ENCODE measurements around the gene INTS2. TPM values are rescaled to one million over a fixed set of nuclear protein-coding genes. Genes with fewer than 3 reads are reported as not detected.

INTS2 gene
- total RNA-seq, 2 donors from 2014 or later, result 10.9 to 12.2 TPM

DNA sequence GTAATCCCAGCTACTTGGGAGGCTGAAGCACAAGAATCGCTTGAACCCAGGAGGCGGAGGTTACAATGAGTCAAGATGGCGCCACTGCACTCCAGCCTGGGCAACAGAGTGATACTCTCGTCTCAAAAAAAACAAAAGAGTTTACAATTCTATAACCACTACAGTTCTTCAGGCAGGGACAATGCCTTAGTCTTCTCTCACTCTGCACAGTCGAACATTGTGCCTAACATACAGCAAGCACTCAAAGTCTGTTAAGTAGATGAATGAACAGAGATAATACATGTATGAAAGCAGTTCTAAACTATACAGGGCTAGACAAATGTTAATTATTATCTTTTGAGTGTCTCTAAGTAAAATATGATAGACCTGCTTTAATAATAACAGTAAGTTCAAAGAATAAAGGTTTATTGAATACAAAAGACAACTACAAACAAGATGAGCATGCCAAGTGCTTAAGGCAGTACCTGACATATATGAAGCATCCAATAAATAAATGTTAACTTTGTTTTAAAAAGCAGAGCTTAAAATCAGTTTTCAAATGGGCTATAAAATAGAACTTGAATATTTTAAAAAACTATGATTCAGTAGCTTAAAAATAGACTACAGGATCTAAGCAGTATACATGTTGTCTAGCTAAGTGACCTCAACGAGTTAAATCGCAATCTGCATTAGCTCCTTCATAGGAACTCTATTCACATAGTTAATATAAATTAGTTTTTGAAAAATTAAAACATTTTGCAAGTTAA lies 19.3 kb downstream of the INTS2 start:
- Histone ChIP-seq H3K27me3 (no peaks in the 10 kb centered on the region), H3K9ac (ENCODE audit: low read depth in 2 of 2, low read length in 2 of 2) (no peak overlapping the region), H3K9me3 (no peaks in the 10 kb centered on the region), H3K4me3 (no peak overlapping the region), H3K4me1 (no peaks in the 10 kb centered on the region), H3K27ac (no peak overlapping the region), H3K36me3 (no peaks in the 10 kb centered on the region)
- intact Hi-C loops (cut with DNase I), result no loop called here
- TF ChIP-seq, protein P1, sequence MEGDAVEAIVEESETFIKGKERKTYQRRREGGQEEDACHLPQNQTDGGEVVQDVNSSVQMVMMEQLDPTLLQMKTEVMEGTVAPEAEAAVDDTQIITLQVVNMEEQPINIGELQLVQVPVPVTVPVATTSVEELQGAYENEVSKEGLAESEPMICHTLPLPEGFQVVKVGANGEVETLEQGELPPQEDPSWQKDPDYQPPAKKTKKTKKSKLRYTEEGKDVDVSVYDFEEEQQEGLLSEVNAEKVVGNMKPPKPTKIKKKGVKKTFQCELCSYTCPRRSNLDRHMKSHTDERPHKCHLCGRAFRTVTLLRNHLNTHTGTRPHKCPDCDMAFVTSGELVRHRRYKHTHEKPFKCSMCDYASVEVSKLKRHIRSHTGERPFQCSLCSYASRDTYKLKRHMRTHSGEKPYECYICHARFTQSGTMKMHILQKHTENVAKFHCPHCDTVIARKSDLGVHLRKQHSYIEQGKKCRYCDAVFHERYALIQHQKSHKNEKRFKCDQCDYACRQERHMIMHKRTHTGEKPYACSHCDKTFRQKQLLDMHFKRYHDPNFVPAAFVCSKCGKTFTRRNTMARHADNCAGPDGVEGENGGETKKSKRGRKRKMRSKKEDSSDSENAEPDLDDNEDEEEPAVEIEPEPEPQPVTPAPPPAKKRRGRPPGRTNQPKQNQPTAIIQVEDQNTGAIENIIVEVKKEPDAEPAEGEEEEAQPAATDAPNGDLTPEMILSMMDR (IDR thresholded peaks at IDR 0.05), result no peak
- no peak for DNase-seq

DNA sequence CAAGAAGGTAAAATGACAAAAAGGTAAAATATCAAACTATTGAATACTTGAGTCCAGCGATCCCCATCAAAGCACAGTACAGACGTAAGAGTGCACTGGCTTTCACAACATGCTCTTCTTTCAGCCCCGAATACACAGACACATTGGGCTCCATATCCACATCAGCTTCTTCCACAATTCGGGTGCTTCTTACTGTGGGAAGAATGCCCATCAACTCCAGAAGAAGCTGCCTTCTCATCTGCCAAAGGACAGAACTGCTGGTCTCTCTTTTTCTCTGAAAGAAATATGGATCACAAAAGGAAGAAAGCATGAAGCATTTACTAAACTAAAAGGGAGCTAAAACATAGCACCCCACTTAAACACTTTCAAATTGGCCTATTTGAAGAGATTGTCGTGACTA lies 20.4 kb downstream of the INTS2 start:
- H3K4me1 ChIP-seq, result no peaks in the 10 kb centered on the region
- no peaks in the 10 kb centered on the region for H3K9me3 ChIP-seq
- H3K36me3 ChIP-seq, result no peaks in the 10 kb centered on the region
- H3K27me3 ChIP-seq, result no peaks in the 10 kb centered on the region
- no peak overlapping the region for H3K27ac ChIP-seq
- intact Hi-C loops (cut with DNase I), result no loop called here
- no peak overlapping the region for H3K4me3 ChIP-seq
- no peak overlapping the region for H3K9ac ChIP-seq (ENCODE audit: low read depth in 2 of 2, low read length in 2 of 2)
- TF ChIP-seq, protein P1 (IDR thresholded peaks at IDR 0.05), result no peak
- no peak for DNase-seq

DNA sequence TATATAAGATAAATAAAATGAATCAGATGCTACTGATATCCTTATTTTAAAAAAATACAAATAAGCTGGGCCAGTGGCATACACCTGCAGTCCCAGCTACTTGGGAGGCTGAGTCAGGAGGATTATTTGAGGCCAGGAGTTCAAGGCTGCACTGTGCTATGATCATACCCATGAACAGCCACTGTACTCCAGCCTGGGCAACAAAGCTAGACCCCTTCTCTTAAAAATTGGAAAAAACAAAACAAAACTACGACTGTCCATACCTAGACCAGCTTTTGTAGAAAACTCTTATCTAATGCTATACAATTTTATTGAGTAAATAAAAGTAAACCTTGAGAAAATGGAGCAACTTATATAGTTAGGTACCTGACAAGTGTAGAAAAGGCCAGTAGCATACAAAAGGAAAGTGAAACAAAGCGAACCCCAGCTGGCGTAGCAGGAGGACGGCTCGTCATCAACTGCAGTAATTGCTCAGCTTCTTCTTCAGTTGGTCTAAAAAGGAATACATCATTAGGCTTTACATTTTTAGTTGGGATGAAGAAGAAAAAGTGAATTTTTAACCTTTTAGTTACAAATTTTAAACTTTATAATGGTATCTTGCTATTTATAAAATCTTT lies 23.6 kb downstream of the INTS2 start:
- no peak for DNase-seq
- H3K36me3 ChIP-seq, result no peaks in the 10 kb centered on the region
- no peak overlapping the region for H3K27ac ChIP-seq
- H3K4me1 ChIP-seq, result no peaks in the 10 kb centered on the region
- no peaks in the 10 kb centered on the region for H3K27me3 ChIP-seq
- no peak overlapping the region for H3K9ac ChIP-seq (ENCODE audit: low read depth in 2 of 2, low read length in 2 of 2)
- TF ChIP-seq, protein P1 (IDR thresholded peaks at IDR 0.05), result no peak
- intact Hi-C loops (cut with DNase I), result no loop called here
- no peak overlapping the region for H3K4me3 ChIP-seq
- H3K9me3 ChIP-seq, result no peaks in the 10 kb centered on the region

DNA sequence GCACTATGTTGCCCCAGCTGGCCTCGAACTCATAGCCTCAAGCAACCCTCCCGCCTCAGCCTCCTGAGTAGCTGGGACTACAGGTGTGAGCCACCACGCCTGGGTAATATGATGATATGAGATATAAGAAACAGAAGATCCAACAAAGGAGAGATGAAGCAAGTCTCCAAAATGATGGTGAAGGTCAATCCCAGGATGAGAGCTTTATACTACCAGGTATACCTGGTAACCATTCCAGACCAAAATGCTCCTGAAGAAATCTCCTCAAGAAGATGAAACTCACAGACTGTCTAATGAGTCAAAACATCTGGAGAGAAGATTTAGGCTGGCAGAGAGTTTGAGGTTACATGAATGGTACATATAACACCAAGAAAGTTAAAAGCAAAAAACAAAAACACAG lies 24.5 kb downstream of the INTS2 start:
- Histone ChIP-seq H3K27ac (no peak overlapping the region), H3K27me3 (no peaks in the 10 kb centered on the region), H3K9ac (ENCODE audit: low read depth in 2 of 2, low read length in 2 of 2) (no peak overlapping the region), H3K4me1 (no peaks in the 10 kb centered on the region), H3K36me3 (no peaks in the 10 kb centered on the region), H3K4me3 (no peak overlapping the region), H3K9me3 (no peaks in the 10 kb centered on the region)
- no peak for DNase-seq
- intact Hi-C loops (cut with DNase I), result no loop called here
- TF ChIP-seq, protein P1 (IDR thresholded peaks at IDR 0.05), result no peak

DNA sequence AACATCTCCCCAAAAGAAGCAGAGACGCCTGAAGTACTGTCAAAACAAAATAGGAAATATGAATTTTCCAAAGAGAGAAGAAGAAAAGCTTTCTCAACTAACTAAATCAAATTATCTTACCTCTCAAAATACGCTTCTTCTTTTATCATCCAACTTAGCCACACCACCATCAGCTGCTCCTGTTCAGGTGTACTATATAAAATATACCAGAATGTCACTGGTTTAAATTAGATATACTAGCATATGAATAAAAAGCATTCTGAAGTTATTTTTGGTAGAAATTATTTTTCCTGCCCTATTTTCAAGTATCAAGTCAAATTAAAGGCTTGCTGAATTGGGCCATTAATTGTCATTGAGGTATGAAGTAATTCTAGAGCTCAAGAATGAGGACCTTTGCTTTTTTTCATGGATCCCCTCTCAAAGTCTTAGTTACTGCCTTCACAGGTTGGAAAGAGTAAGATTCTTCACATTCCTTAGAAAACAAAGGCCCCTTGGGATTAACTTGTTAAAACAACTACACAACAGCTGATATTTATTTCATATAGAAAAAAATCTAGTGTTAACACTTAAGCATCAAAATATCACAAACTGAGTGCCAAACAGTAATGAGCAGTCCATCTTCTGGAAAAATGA lies 30.1 kb downstream of the INTS2 start:
- Histone ChIP-seq H3K4me3 (no peak overlapping the region), H3K9me3 (no peaks in the 10 kb centered on the region), H3K36me3 (no peaks in the 10 kb centered on the region), H3K27ac (no peak overlapping the region), H3K4me1 (no peaks in the 10 kb centered on the region), H3K9ac (ENCODE audit: low read depth in 2 of 2, low read length in 2 of 2) (no peak overlapping the region), H3K27me3 (no peaks in the 10 kb centered on the region)
- TF ChIP-seq, protein P1 (IDR thresholded peaks at IDR 0.05), result no peak
- intact Hi-C loops (cut with DNase I), result no loop called here
- no peak for DNase-seq
